HG02981 (cell line): ENCODE results near the gene MPDZ.

Experiments used
- ATAC-seq: cut with Tn5 transposase; IDR thresholded peaks from one replicate; pipeline ENCODE4 v1.9.1; 2021; ENCODE audit warnings: mild to moderate bottlenecking, moderate library complexity; ENCODE audit not compliant: unreplicated experiment

The MPDZ gene

DNA sequence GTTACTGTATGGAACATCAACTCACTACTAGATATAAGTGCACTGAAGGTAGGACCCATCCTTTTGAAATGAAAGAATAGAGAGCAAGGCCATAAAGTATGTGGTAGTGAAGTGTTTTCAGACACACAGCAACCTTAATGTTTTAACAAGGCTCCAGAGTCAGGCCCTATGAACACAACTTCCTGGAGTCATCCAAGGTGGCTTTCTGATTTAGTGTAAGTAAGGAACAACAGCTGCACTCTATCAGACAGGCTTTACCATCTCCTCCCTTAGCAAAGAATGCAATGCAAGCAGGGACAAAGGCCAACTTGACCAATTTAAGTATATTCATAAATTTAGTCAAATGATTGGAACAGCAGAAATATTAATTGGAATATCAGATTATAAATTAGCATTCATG is 90.1 kb downstream of the MPDZ start:
- ATAC-seq, result no peak

DNA sequence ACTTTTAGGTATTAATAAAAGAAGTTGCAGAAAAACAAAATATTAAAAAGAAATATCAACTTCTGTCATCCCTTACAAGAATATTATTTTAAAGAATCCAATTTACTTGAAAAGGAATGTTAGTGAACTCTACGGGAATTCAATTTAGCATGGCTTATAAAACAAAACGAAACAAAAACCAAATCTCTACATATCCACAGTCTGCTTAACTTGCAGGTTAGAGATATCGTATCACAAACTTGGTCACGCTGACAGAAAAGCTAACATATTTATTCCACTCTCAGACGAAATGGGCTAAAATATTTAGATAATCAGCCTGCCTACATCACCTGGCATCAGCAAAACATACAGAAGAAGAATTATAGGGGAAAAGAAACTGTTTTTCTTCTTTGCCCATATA is 92.7 kb downstream of the MPDZ start:
- no peak for ATAC-seq

DNA sequence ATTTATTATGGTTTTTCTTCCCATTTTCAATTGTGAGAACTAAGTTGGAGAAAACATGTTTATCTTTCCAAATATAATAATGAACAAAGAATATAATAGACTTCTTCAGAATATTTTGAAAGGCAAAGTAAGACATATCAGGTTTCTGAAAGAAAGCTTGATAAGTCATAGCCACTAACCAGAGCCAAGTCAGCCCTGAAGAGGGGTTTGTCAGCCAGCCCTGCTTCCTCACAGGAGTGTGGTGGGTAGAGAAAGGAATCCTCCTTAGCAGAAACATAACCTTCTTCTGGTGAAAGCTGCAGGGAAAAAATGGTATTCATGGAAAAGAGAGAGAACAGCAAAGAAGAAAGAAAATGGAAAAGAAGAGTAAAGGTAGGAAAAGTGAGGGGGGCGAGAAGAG is 93.4 kb downstream of the MPDZ start:
- ATAC-seq, result no peak

DNA sequence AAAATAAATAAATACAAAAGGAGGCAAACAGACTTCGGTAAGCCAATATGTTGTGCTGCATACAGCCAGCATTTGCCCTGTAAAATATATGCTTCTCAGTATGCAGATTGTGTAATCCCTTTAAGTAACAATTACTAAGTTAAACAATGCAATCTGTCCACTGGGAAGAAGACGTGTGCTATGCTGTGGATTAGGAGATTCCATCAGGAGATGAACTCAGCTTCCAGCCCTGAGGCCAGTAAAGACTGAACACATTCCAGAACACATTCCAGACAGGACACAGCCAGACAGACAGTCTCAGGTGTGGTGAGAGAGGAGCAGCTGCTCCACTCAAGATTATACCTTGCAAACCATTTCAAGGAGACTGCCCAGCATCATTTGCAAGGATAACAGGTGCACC is 97.8 kb downstream of the MPDZ start:
- no peak for ATAC-seq

DNA sequence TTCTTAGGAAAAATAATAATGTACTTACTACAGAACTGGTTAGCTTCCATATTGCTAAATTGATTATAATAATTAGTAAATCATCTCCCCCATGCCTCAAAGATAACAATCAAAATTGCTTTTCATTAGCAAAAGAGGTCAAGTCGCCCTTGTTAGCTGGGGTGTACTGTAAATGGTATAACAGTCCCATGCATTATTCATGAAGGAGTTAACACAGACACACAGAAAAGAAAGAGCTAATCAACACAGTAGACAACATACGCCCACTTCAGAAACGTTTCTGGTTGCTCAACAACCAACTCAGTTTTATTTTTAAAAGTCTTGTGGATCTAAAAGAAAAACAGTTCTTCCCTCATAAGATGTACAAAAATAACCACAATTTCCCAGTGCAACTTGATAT is 100.2 kb downstream of the MPDZ start:
- ATAC-seq, result no peak

DNA sequence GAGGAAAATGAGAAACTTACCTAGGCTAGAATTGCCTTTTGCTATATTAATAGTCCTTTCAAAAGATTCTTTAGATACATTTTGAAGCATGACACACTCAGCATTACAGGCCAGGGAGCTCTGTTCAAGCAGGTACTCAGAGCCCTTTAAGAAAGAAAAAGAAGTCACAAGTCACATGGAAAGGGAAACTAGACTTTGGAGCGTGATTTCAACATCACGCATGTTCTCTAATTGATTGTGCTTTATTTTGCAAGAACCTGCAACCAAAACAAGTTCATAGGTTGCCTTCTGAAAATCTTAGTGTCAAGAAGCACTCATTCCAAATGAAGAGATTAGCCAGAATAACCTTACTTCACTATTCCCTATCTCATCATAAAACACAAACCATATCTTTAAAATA is 103.8 kb downstream of the MPDZ start:
- no peak for ATAC-seq

DNA sequence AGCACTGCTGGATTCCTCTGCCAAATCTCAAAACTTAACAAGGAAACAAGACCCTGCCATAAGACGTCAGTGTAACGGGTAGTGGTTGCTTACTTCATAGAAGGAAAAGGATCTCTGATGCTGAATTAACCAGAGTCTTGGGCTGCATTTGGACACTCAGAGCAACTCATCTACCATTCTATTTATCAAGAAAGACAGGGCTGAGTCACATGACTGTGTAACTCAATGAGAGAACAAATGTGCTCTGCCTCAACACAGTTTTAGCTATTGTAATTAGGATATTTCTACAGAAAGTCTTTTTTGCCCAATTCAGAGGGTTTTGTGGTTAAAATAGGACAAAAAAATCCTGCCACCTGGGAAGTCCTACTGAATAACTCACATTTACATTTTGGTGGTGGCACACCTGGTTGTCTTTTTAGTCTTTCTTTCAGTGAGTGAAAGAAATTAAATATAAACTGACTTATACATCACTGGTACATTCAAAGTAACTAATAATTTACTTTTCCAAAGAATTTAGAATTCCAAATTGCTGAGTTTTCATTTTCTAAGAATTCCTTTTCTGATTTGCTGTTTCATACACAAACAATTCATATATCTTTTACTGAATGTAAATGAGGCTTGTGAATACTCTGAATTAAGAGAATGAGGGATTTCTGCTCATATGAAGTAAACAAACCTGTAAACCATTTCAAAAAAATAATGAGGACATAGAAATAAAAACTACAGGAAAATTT is 104.4 kb downstream of the MPDZ start:
- no peak for ATAC-seq

DNA sequence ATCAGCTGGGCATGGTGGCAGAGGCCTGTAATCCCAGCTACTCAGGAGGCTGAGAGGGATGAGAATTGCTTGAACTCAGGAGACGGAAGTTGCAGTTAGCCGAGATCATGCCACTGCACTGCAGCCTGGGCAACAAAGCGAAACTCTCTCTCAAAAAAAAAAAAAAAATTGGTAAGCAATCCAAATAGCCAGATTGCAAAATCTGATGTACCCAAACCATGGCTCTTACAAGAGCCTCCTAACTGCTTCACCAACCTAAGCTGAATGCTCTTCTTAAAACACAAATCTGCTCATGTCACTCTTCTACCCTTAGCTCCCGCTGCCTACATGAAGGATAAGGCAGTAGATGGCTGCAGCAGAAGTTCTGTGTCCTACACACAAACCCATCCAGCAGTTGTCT is 105.9 kb downstream of the MPDZ start:
- no peak for ATAC-seq

DNA sequence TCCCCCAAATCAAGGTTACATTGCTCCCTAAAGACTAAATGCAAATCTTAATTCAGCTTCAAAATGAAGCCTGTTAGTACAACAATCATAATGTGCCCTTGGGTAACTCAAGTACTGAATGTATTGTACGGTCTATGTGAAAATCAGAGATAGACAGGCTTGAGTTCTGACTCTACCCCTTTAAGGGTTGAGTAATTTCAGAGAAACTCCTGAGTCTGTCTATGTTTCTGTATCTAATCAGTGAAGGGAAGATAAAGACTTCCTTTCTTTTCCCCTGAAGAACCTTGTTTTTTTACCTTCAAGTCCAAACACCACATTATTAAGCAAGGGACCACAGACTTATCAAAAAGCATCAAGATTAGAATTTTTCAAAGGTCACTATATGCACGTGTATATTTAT is 108.2 kb downstream of the MPDZ start:
- no peak for ATAC-seq

DNA sequence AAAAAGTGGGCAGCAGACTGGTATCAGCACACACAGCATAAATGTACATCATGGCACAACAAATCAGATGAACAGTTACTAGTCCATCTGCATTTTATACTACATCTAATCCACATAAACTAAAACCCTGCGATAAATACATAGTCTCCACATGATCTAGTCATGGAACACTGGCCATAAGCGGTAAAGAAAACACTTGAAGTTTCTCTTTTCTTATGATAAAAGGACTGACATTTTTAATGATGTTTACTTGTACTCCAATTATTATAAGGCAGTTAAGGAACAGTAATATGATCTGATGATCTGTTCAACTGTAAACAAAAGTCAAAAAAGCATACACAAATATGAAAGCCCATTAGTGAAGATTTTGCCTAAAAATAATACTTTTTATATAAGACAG is 112.5 kb downstream of the MPDZ start:
- ATAC-seq, result no peak

DNA sequence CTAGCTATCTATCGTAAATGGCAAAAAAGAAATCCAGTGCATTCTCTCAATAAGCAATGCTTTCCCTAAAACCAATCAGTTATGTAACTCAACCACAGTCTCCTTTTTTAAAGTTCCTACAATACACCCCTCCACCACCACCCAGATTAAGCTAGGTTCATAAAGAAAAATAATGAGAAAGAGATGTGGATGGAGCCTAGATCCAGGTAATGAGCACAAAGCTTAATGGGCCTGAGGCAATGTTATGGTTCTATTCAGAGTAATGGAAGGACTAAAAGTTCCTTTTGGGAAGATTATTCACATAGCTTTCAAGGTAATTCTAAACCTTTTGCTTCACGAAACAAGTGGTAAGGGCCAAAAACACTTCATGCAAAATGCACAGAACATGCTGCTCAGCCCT is 113.5 kb downstream of the MPDZ start:
- no peak for ATAC-seq

DNA sequence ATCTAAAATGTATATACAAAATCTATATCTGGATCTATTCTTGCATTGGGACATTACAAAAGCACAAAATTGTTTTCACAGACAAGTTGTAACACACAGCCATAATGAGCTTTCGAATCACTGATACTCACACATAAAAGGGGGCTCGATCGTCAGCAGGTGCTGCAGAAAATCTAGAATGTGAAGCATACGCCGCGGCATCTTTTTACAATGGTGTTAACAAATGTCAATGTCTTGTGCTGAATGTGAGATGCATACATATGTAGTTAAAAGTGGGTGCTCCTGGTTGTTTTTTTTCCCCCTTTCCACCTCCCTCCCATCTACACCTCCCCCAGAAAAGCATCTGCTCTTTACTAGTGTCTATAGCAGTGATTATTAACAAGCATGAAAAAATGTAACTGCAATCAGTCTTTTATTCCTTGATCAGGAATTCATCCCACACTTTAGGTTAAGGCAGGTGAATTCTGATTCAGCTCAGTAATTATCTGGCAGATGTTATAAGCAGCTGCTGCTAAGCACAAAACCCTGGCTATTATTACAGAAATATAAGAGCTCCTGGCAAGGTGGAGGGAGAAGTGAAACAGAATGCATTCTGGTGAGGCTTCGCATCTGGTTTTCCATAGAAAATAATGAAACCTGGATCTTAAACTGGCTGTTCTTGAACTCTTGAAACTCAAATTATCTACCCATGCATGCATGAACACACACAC is 114.1 kb downstream of the MPDZ start:
- ATAC-seq, result no peak

DNA sequence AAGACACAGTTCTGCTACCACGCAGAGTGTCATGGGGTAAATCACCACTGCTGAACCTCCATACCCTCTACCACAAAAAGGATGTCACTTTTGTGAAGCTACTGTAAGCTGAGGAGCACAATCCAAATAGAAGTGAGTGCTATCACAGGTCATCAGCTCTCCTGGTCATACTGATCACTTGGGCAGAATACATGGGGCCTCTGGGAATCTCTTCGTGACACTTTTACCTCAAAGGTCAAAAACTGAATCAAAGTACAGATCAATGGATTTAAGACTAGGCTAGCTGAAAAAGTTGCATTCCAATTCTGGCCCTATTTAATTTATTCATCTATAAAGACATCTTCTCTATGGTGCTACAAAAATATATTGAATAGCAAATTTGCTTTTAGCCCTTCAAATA is 115.5 kb downstream of the MPDZ start:
- no peak for ATAC-seq

DNA sequence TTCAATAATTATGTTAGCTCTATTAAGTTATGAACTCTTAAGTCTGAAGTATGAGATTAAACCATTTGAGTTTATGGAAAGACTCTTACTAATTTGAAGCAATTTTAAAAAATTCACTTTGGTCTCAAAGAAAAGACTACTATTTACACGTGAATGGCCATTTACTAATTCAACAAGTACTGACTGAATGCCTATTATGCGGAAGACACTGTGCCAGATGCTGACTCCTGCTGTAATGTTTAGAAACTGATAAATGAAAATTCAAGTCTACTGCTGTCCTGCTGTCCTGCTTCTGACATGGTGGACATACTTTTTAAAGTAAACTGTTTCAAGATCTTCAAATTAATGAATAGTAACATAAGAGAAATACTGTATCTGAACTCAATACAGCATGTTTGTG is 116.2 kb downstream of the MPDZ start:
- no peak for ATAC-seq

DNA sequence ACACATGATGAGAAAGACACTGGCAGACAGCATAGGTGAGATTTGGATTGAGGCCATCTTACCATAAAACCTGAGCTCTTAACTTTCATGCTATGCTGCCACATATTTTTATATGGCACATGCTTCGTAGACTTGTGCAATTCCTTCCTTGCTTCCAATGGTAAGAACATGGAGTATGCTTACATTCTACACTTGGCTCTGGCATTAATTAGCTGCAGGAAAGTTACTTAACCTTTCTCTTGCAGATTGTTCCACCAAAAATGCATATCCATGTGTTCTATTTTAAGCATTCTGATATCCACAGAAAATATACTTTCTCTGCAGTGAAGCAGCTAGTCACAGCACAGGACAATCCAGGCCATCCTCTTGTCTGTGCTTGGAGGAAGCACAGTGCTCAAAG is 119.4 kb downstream of the MPDZ start:
- ATAC-seq, result no peak

DNA sequence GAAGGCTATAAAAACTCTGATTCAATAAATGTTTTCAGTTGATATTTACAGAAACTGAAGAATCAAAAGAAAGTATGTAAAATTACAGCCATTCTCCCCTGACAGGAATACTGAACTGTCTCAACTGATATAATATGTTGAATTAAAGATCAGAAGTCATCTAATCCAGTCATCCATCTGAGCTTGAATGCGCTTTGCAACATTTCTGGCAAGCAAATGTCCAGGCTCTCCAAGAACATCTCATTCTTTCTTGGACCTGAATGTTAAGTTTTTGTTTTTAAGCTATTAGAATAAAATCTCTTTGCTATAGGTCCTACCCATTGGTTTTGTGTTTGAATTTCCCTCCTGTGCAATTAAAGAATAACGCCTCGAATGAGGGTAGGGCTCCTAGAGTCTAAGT is 120.5 kb downstream of the MPDZ start:
- ATAC-seq, result no peak

DNA sequence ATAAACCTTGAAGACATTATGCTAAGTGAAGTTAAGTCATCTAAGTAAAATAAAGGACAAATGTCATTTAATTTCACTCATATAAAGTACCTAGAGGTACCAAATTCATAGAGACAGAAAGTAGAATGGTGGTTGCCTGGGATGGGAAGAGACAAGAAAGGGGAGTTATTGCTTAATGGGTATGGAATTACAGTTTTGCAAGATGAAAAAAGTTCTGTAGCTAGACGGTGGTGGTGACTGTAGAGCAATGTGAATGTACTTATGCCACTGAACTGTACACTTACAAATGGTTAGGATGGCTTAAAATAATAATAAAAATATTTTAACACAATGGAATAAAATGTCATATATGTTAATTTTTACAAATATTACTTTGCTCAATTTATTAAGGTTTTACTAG is 128.0 kb downstream of the MPDZ start:
- ATAC-seq, result no peak

DNA sequence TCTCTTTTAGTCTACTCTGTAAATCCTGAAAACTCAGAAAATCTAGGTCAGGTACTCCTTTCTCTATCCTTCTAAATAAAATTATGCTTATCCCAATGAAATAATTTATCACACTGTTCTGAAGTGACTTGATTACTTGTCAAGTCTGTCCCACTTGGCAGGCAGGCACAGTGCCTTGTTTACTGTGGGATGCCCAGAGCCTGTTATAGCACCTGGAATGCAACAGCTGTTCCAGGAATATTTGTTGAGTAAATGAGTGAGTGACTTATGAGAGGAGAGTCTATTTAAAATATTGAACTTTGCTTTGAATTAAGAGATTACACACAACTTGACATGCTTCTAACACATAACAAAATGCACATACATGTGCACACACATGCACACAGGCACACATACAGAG is 130.0 kb downstream of the MPDZ start:
- ATAC-seq, result no peak

DNA sequence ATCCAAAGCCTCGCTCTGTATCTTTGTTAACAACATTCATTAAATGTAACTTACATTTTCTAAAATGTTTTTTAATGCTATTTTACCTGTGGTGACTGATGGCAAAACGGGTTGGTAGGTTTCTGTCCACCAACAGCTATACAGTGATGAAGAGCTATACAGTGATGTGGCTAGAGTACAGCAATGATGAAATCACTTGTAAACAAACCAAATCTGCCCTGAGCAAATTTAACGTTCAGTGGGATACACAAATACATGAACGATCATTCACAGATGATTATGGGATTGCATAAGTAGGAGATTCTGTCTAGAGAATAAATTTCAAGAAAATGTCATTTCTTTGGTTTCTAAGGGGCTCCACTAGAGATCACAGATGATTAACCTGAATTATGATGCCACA is 132.7 kb downstream of the MPDZ start:
- ATAC-seq, result no peak

DNA sequence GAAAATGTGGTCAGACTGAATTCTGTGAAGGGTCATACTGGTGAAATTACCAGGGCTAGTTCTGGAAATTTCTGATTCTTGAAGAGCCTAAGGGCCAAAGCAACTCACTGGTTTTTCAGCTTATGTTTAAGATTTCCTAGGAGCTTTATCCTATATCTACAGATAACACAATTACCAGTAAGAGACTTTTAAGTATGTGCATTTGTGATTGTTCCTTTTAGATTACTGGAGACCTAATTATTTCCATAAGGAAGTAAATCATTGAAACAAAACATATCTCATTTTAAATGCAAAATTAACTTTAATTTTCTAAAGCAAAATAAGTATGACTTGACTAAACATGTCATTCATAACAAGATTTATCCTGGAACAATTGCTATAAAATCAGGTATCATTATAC is 134.2 kb downstream of the MPDZ start:
- no peak for ATAC-seq

DNA sequence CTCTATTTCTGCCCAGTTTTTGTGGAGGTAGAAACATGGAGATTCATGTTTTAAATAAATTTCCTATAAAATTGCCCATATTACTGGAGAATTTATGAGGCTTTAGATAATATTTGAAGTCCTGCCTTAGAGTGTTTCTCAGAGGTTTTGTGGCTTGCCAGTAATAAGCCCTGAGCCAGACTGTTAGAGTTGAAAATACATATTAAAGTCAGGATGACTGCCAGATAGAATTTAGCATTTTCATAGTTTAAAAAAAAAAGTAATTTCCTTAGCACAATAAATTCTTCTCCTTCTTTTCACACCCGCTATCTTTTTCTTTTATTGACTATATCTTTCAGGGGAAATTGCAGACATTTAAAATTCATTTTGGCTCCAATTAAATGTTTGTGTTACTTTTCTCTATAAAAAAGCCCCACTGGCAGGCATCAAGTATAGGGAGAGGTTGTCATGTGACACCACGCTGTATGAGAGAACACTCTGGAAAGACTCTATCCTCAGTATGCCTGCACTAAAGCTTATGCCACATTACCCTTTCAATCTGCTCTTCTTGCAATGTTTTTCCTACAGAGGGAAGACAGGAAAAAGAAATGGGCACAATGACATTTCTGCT is 135.2 kb downstream of the MPDZ start:
- no peak for ATAC-seq

DNA sequence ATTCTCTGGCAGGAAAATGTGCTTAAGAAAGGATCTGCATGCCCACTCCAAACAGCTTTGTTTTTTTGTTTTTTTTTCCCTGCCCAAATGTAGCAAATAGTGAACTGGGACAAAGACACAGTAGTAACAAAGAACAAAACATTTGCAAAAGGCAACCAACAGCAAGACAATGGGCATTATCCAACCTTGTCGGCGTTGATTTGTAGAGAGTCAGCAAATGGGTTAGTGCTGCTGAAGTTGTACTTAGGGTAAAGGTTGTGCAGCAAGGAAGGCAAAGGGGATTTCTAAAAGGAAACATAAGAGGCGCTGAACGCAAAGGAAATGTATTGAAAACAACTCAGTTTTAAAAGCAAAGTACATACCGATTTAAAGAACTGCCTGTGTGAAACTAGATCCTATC is 136.2 kb downstream of the MPDZ start:
- ATAC-seq, result no peak
